Activated naive CD4-positive, alpha-beta T cell treated with anti-CD3 and anti-CD28 coated beads, Interleukin-2, amount 10 ng/mL, durations not matched to agents 5 hours and 36 hours (primary cell): ENCODE data around the gene LZIC. TPM values are rescaled to one million over a fixed set of nuclear protein-coding genes. Genes with fewer than 3 reads are reported as not detected.

Experiments
- microRNA-seq: library from miRNA; unstranded; fragments of <30 nt; microRNA quantifications from one replicate; pipeline ENCODE4 v1.2.0, GENCODE V29; 2022; ENCODE audit warnings: borderline microRNAs expressed, borderline replicate concordance
- total RNA-seq, 2 experiments: library from RNA; stranded (reverse); gene quantifications; one replicate each; pipeline ENCODE4 v1.2.3, GENCODE V29; 2021

Gene LZIC
- 10 to 100 TPM; 27.9 to 28.6 TPM for total RNA-seq

GRCh38 chr1:9942939-9943788, at the start of gene LZIC, which contains the start of gene NMNAT1:
Gene LZIC (minus strand): TSS chr1:9943391. CDS start chr1:9936619, 6,772 bp downstream.
Gene NMNAT1 (plus strand): TSS chr1:9943475. CDS start chr1:9972074, 28,599 bp downstream.

GRCh38 chr1:9910076-9910422, 33.1 kb downstream of the LZIC start, which contains the start of gene CTNNBIP1:
Gene CTNNBIP1 (minus strand): TSS chr1:9910269. CDS start chr1:9872064, 38,205 bp downstream.

Small RNA genes within 50 kb of the gene (microRNA-seq; reads per million reads assigned to microRNA genes)
- not detected for gene MIR5697

Other genes with a start within 250 kb of the LZIC start
- gene CLSTN1, start 119.4 kb downstream of the LZIC start, total RNA-seq = 100 to 1,000 TPM in 1 of 2 experiments, 10 to 100 TPM in 1; 96.0 to 101 TPM
- 10 to 100 TPM; 11.0 to 11.5 TPM for gene CTNNBIP1, start 33.1 kb downstream of the LZIC start, total RNA-seq
- gene NMNAT1, start 84 bp upstream of the LZIC start, total RNA-seq = 1 to 10 TPM; 7.1 to 7.5 TPM
- not detected for gene RBP7, start 53.8 kb upstream of the LZIC start, total RNA-seq
- gene UBE4B, start 89.6 kb upstream of the LZIC start, total RNA-seq = 10 to 100 TPM; 30.2 to 31.6 TPM